GM21390 (cell line): ENCODE data around the gene PEAK3.

ENCODE experiments used
- ATAC-seq: cut with Tn5 transposase; IDR thresholded peaks from one replicate; pipeline ENCODE4 v1.9.1; 2021; ENCODE audit not compliant: unreplicated experiment

Gene PEAK3, protein sequence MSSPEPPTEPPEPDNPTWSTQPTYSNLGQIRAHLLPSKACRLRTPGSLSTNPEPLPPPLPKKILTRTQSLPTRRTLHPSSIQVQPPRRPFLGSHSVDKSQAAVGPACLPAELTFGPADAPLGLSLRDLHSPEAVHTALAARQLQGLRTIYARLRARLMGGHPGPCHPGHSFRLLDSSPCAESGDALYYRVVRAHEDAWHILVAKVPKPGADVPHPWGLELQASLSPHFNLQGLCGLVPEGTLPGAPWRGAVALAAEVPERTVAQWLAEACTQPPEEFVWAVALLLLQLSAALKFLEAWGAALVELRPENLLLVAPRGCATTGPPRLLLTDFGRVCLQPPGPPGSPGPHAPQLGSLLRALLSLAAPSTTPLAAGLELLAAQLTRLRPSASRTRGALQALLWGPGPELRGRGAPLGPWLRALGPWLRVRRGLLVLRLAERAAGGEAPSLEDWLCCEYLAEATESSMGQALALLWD

DNA sequence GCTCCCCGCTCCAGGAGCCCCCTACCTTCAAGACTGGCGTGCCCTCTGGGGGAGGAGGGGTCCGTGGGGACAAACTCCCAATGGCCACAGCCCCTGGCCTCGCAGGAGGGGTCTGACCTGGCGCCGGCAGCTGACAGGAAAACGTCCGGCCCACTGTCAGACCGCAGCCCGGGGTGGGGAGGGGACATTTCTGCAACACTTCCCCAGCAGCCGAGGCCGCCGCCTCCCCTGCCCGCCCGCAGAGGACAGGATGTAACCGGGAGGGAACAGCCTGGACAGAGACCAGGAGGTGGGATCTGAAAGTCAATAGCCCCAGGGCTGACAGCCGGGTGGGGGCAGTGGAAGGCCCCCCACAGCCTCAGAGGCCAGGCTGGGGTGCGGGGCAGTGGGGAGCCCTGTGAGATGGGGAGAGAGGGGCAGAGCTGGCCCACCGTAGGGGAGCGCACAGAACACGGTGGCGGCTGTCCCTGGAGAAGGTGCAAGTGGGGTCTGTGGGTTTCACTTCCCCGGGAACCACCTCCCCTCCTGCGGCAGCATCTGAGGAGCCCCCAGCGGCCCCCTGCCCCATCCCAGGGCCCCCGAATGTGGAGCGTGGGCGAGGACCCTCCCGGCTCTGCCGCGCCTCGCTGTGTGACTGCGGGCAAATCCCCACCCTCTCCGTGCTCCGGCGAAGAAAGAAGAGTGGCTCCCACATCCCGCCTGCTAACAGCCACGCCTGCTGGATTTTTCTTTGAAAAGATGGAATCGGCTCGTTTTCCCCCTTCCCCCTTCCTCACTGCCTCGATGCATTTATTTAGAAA is at the start of gene PEAK3:
PEAK3 (minus strand) TSS at position 114 of the 800 bp plus-strand sequence. CDS start 1,244 bp downstream, outside the sequence.
- no peak for ATAC-seq

DNA sequence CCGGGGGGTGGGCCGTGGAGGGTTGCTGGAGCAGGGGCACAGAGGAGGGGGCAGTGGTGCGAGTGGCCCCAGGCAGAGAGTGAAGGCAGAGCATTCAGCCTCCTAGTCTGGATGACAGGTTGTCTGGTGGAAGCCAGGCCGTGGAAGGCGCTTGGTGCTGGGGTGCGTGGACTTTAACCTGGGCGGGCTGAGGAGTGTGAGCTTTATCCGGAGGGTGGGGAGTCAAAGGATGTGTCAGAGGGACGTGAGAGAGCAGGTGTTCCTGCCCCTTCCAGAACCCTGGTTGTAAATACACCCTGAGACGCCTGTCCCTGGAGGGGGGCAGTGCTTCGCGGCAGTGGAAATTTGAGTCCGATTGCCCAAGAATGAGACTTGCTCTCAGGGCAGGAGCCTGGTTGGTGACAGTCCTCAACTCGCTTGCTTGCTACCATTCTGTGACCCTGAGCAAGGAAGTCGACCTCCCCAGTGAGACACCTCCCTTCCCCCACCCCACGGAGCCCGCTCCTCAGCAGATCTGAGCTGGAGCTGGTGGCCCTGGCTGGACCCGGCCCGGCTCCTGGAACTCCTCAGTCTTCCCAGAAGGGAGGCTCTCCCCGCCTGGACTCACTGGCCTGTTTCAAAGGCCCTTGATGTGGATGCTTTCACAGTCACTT is 48.8 kb upstream of the PEAK3 start:
- ATAC-seq, result no peak

DNA sequence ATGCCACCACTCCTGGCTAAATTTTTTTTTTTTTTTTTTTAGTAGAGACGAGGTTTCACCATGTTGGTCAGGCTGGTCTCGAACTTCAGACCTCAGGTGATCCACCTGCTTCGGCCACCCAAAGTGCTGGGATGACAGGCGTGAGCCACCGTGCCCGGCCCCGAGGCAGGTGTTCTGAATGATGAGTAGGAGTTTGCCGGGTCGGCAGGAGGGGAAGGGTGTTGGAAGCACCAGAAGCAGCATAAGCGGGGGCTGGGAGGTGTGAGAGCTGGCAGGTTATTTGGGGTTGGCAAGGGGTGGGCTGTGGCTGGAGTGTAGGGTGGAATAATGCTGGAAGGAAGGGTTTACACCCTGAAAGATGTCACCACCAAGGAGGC is 48.3 kb upstream of the PEAK3 start:
- ATAC-seq, result no peak

DNA sequence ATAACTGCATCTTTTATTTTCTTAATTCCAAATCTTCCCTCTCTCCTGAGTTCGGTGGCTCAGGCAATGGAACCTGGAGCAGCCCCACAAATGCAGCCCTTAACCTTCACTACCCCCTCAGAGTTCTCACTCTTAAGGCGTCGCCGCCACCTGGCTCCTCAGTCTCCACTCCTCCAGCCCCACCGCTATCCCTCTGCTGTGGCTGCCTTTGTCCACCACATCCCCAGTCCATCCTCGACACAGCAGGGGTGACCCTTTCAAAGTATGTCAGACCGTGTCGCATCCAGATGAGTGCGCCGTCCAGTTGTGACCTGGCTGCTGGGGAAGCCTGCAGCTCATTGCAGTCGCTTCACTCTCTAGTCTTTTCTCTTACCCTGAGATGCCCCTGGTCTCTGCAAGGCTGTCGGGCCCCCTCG is 47.5 kb upstream of the PEAK3 start:
- no peak for ATAC-seq

DNA sequence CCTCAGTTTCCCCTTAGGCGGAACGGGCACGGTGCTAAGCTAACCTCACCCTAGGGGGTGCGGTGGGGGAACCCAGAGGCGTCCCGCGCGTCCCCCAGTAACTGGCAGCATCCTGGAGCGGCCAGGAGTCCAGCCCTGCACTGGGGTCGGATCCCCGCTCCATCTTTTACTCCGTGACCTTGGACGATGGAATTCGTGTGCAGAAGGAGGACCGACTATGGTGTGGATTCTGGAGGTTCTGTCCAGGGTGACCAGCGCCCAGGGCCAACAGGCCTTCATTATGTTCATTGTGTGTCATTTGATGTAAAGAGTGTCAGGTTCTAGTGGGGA is 47.1 kb upstream of the PEAK3 start:
- ATAC-seq, result no peak

DNA sequence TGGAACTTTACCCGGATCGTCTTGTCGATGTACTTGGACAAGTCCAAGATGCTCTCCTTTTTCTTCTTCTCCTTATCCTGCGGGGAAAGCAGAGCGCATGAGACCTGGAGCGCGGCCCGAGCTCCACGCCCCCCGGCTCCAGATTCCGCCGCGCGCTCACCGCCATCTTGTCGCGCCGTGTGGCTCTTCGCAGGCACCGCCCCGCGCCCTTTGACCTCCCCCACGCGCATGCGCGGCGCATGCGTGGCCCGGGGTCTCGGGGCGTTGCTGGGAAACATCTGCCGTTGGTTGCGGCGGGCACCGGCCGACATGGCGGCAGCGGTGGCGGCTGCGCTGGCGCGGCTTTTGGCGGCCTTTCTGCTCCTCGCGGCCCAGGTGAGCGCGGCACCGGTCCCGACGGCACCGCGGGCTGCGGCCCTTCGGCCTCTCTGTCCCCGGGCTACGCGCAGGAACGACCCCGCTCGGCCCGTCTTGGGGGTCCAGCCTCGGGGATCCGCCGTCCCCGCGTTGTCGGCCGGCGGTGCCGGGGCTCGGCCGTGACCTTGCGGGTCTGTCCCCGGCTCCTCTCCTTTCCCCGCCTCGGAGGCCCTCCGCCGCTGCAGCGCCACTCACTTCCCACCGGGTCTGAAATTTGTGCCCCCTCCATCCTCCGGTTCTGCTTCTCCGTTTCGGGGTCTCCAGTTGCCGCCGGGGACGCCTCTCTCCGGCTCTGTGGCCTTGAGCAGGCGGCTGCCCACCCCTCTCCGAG is 46.6 kb upstream of the PEAK3 start, which contains the start of the genes LSM7 and SPPL2B:
LSM7 (minus strand) TSS at position 186 of the 748 bp plus-strand sequence; CDS start at position 166, 20 bp downstream.
SPPL2B (plus strand) TSS at position 284 of the 748 bp plus-strand sequence; CDS start at position 310, 26 bp downstream.
- peak; percentile 47 for ATAC-seq

DNA sequence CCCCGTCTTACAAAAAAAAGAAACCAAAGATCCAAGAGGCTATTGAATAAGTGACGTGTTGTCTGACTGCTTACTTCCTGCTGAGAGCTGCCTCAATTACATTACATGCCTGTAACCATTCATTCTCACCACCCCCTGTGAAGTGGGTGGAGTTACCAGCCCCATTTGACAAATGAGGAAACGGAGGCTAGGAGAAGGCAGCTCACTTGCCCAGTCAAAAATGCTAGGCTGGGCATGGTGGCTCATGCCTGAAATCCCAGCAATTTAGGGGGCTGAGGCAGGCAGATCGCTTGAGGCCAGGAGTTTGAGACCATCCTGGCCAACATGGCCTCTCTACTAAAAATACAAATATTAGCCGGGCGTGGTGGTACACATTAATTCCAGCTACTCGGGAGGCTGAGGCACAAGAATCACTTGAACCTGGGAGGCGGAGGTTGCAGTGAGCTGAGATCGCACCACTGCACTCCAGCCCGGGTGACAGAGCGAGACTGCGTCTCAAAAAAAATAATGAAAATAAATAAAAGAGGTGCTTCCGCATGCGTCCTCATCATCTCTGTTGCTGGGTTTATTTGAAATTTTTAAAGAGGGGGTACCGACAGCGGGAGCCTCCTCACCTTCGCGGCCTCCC is 45.9 kb upstream of the PEAK3 start:
- no peak for ATAC-seq

DNA sequence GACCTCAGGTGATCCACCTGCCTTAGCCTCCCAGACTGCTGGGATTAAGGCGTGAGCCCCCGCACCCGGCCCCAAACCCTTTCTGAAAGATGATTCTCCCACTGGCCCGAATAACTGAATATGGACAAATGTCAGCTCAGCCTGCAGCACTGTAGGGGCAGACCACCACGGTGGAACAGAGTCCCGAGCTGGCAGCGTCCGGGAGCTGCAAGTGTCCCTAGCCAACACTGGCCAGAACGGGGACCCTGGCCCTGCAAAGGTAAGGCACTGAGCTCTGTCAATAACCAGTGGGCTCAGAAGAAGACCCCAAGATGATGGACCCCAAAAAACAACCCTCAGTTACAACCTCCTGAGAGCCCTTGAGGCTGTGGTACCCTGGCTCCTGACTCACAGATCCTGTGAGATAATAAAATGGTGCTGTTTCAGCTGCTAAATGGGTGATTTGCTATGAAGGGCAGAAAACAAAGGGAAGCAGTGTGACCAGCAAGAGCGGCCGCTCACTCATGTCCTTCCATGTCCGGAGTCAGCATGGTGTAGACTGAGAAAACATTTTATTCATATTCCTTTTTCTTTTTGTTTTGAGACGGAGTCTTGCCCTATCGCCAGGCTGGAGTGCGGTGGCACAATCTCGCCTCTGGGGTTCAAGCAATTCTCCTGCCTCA is 44.9 kb upstream of the PEAK3 start:
- no peak for ATAC-seq

DNA sequence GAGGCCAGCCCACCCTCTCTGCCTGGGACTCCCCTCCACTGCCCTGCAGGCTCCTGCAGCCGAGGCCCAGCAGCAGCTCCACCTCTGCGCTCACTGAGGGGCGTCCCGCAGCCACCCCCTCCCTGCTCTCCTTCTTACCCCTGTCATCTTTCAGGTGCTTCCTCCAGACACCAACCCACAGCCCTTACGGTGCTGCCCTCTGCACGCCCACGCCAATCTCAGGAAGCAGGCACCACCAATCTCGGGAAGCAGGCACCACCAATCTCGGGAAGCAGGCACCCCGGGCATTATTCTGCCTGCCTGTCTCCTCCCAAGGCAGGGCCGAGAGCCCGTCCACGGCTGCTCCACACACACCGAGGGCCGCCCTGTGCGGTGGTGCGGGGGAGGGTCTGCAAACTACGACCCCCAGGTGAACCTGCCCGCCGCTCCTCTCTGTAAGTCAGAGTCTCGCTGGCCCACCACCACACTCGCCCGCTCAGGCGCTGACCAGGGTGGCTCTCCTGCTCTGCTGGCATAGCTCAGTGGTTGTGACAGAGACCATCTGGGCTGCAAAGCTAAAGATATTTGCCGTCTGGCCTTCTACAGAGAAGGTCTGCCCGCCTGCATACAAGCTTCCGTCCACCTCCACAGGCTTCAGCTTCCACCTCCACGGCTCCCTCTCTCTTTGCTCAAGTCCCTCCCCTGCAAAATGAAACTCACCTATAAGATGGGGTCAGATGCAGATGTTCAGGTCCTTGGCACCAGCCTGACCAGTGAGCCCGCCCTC is 43.5 kb upstream of the PEAK3 start:
- no peak for ATAC-seq

DNA sequence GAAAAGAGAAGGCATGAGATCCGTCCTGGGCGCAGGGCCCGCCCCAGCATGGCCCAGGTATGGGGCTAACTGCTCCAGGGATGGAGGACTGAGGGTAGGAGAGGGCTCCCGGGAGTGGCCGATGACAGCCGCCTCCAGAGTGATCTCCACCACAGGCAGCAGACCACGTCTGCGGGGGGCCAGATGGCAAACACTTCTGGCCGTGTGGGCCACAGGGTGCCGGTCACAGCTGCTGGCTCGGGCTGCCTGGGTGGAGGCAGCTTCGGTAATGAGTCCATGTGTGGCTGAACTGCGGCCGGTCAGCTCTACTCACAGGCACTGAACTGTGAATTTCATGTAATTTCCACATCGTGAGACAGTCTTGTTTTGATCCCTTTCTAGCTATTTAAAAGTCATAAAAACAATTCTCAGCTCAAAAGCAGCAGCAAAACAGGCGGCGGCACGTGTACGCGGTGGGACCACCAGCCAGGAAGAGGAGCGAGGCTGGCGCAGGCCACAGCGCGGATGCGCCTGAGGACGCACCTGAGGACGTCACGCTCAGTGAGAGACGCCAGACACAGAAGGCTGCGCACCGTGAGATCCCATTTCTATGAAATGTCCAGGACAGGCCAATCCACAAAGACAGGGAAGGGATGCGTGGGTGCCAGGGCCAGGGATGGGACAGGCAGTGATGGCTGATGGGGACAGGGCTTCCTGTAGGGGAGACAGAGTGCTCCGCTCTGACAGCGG is 42.4 kb upstream of the PEAK3 start:
- no peak for ATAC-seq

DNA sequence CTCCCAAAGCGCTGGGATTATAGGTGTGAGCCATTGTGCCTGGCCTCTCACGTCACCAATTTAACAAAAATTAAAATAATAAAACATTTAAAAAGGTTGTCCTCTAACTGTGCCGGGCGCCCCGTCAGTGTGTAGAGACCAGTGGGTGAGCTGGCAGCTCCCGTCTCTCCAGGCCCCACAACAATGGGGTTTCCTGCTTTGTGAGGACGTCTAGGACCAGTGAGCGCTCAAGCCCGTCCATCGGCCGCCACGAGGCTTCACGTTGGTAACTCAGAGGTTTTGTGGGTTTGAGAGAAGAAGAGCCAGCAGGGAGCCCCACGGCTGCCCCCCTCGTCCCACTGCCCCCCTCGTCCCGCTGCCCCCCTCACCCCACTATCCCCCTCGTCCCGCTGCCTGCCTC is 41.7 kb upstream of the PEAK3 start:
- no peak for ATAC-seq

DNA sequence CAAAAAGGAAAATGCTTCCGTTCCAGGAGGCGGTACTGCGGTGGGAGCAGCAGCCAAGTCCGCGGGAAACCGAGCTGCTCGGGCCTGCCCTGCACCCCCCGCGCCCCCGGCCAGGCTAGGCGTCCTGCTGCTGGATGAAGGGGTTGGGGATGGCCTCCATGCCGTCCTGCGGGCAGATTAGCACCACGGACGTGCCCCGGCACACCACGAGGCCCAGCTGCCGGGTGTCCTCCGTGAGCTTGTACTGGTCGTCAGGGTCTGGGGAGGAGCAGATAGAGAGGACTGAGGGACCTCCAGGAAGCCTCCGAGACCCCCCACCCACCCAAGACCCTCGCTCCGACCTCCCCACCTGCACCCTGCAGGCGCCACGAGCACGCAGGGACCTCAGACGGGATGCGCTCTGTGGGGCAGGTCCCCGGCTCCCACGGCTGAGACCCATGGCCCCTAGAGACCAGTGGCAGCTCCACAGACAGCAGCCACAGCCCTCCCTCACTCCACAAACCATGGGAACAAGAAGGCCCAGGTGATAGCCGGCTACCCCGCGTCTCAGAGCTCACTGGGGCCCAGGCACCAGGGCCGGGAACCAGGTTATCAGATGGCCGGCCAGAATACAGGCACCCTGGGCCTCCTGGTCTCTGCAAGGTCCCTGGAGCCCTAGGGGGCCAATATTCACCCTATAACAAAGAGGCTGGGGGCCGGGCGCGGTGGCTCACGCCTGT is 39.7 kb upstream of the PEAK3 start:
- no peak for ATAC-seq

DNA sequence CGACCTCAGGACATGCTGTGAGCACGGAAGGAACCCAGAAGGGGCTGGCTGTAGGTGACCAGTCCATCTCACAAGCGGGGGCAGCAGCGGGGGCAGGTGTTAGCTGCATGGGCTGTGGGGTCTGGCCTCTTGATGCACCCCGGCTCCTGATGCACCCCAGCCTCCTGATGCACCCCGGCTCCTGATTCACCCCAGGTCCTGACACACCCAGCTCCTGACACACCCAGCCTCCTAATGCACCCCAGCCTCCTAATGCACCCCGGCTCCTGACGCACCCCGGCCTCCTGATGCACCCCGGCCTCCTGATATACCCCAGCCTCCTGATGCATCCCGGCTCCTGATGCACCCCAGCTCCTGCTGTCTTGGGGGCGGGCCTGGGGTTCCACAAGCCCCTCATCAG is 39.0 kb upstream of the PEAK3 start:
- ATAC-seq, result no peak

DNA sequence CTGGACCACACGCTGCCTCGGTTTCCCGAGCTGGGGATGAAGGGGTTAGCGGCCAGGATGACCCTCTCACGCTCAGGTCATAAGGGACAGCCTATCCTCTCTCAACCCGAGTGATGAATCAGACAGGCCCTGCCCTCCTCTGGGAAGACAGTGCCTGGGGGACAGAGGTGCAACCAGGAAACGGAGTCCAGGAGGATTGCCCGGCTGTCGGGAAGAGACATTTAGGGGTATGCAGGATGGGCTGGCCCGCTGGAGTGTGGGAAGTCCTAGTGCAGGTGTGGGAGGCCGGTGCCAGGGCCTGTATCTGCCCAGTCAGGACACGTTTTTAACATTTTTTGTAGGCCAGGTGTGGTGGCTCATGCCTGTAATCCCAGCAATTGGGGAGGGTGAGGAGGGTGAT is 38.1 kb upstream of the PEAK3 start:
- ATAC-seq, result no peak

DNA sequence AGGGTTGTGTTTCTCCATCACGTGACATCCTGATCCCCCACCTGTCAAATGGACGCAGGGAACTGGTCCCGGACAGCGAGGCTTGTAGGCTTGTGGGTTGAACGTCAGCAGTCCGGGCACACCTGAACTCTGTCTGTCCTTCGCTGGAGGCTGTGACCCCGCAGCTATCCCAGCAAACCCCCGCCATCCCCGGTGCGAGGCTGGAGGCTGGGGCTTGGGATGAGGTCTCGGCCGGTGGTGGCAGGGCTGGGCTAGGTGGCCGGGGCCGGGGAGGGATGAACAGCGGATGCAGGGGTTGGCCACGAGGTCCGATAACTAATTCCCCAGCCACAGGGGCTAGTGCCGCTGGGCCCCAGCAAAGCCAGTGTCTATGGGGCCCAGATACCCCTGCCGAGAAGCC is 37.6 kb upstream of the PEAK3 start:
- no peak for ATAC-seq

DNA sequence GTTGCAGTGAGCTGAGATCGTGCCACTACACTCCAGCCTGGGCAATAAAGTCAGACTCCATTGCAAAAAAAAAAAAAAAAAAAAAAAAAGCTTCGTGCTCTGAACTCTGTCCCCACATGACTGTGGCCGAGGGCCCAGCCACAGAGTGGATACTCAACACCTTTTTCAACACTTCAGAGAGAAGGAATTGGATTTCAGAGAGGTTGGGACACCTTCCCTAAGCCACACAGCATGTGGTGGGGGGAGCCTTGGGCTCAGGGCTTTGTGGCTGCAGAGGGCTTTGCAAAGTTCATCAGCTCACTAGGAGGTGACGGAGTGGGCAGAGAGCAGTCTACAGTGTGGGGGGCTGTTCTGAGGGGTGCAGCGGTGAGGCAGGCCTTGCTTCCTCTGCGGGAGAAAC is 36.9 kb upstream of the PEAK3 start:
- no peak for ATAC-seq

DNA sequence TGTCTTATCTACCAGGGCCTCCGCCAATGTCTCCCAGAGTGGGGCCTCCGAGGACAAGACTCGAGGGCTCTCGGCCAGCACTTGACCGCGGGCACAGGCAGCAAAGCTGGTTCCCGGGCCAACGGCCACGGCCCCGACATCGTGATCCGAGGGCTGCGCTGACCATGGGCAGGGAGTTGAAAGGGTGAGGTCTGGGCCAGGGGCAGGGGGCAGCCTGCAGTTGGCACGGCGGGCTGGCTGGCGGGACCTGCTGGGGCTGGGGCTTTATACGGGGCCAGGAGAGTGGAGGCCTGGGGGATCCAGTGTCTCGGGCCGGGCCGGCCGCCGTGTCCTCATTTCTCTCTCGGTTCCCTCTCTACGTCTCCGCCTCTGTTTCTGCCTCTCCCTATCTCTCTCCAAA is 35.8 kb upstream of the PEAK3 start:
- no peak for ATAC-seq

DNA sequence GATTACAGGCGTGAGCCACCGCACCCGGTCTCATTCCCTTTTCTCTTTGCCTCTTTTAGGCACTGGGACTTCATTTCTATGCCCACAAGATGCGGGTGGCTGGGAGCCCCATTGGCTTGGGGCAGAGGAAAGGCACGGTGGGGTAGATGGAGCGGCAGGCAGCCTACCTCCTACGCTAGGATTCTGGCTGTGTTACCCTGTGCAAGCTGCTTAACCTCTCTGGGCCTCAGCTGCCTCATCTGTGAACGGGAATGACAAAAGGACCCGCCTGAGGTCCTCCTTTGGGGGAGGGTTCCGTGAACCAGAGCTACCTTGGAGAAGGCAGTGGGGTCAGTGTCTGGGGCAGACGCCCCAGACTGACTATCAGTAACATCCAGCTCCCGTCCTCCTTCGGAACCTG is 35.3 kb upstream of the PEAK3 start:
- no peak for ATAC-seq
